ENCODE results near the gene ARHGAP26.

GRCh38 chr5:142777099-142777498 is 6.9 kb downstream of the ARHGAP26 start:
- no peak for TF ChIP-seq POLR2A (IDR thresholded peaks at IDR 0.05; ENCODE audit: low read depth, low read length)
- TF ChIP-seq CTCF (conservative IDR thresholded peaks at IDR 0.05; ENCODE audit: low read depth, low read length): no peak
- no peak for TF ChIP-seq MXI1 (IDR thresholded peaks at IDR 0.05; ENCODE audit: borderline replicate concordance, low read depth, low read length)
- no peak for TF ChIP-seq NFE2L2 (IDR thresholded peaks at IDR 0.05; ENCODE audit: low read depth, low read length)
- no peak for TF ChIP-seq FOS (IDR thresholded peaks at IDR 0.05; ENCODE audit: low read depth, low read length)
- no peak for TF ChIP-seq RAD21 (IDR thresholded peaks at IDR 0.05; ENCODE audit: low read length)
- TF ChIP-seq BHLHE40 (IDR thresholded peaks at IDR 0.05; ENCODE audit: low read depth, low read length): no peak
- no peak for TF ChIP-seq USF2 (IDR thresholded peaks at IDR 0.05; ENCODE audit: low read depth, low read length)
